GM12878 (cell line): ENCODE measurements around the gene L1CAM. TPM values are rescaled to one million over a fixed set of nuclear protein-coding genes. Genes with fewer than 3 reads are reported as not detected.

Experiments
- ATAC-seq: fragments of 200-7000 bp; cut with Tn5 transposase; 3 replicates; pipeline ENCODE4 v1.9.1; 2020; ENCODE audit warnings: mild to moderate bottlenecking, moderate library complexity
- BruUV-seq: library from RNA; stranded (reverse); fragments of 400-500 nt; replicated peaks from 2 replicates; lab custom pipeline; 2021; lab: Mats Ljungman, UMichigan
- CTCF ChIA-PET: fragments of 300-600 bp; sonication (Branson Sonifier 250); formaldehyde crosslinking; extraction: SDS; loops from one replicate; lab custom pipeline; 2021; ENCODE audit warnings: inconsistent platforms; lab: Yijun Ruan, JAX
- POLR2A ChIA-PET: fragments of 350-600 bp; formaldehyde crosslinking; extraction: SDS; loops from one replicate; lab custom pipeline; 2021; ENCODE audit warnings: inconsistent platforms; lab: Charles Lee
- RAD21 ChIA-PET: fragments of 300-600 bp; sonication (Branson Sonifier 250); formaldehyde crosslinking; loops from one replicate; lab custom pipeline; 2023; ENCODE audit warnings: antibody characterized with exemption; ENCODE audit not compliant: unreplicated experiment; lab: Charles Lee
- SMC1A ChIA-PET: fragments of 300-600 bp; sonication (Branson Sonifier 250); formaldehyde crosslinking; loops from one replicate; lab custom pipeline; 2023; ENCODE audit not compliant: unreplicated experiment, uncharacterized antibody; lab: Charles Lee
- DNase-seq: peaks from one replicate; pipeline ENCODE4 v3.0.0-alpha.2; 2011; ENCODE audit warnings: low read depth, low spot score
- FAIRE-seq: peaks from 3 replicates; lab custom pipeline; 2011; peaks lifted over from hg19 to GRCh38; lab: Jason Lieb, UNC
- H2AFZ ChIP-seq: 2 replicates; pipeline ENCODE4 v1.6.0; 2011; ENCODE audit warnings: low read depth, low read length, control low read depth; ENCODE audit not compliant: control insufficient read depth
- H3K27ac ChIP-seq: 2 replicates; pipeline ENCODE4 v1.5.1; 2011; ENCODE audit warnings: control low read depth; ENCODE audit not compliant: control insufficient read depth, insufficient read depth
- H3K27me3 ChIP-seq, 2 experiments: replicated peaks in 1 of 2; 2 replicates each; pipeline versions ENCODE4 v1.6.0 to v1.6.1; 2011; ENCODE audit warnings: low read length in 1 of 2; ENCODE audit not compliant: control insufficient read depth in 2 of 2, insufficient read depth in 2 of 2
- H3K36me3 ChIP-seq, 2 experiments: 2 replicates each; pipeline ENCODE4 v1.5.1; 2011; ENCODE audit warnings: low read length in 1 of 2; ENCODE audit not compliant: control insufficient read depth in 2 of 2, insufficient read depth in 2 of 2
- H3K4me1 ChIP-seq: 2 replicates; pipeline ENCODE4 v1.6.1; 2011; ENCODE audit warnings: mild to moderate bottlenecking, low read length, moderate library complexity, mixed read lengths; ENCODE audit not compliant: control insufficient read depth, insufficient read depth
- H3K4me2 ChIP-seq: 2 replicates; pipeline ENCODE4 v1.6.0; 2011; ENCODE audit warnings: control low read depth; ENCODE audit not compliant: control insufficient read depth, insufficient read depth
- H3K4me3 ChIP-seq: fragments of 200-600 bp; sonication (generic); 2 replicates; pipeline ENCODE4 v1.5.1; 2016
- H3K79me2 ChIP-seq: 2 replicates; pipeline ENCODE4 v1.6.0; 2011; ENCODE audit warnings: low read length; ENCODE audit not compliant: control insufficient read depth, insufficient read depth
- H3K9ac ChIP-seq: 2 replicates; pipeline ENCODE4 v1.8.0; 2011; ENCODE audit warnings: low read length, control low read depth, mixed read lengths; ENCODE audit not compliant: control insufficient read depth, insufficient read depth
- H3K9me3 ChIP-seq: replicated peaks from 3 replicates; pipeline ENCODE4 v1.5.1; 2011; ENCODE audit warnings: mild to moderate bottlenecking, low read length; ENCODE audit not compliant: control insufficient read depth, insufficient read depth
- H4K20me1 ChIP-seq: 2 replicates; pipeline ENCODE4 v1.6.0; 2011; ENCODE audit not compliant: control insufficient read depth, insufficient read depth
- CTCF ChIP-seq, 3 experiments: IDR thresholded peaks in 2 of 3; conservative IDR thresholded peaks in 1 of 3; 2 replicates each; pipeline ENCODE4 v1.5.1; 2011; ENCODE audit warnings: low read depth in 3 of 3, low read length in 3 of 3, mild to moderate bottlenecking in 3 of 3, control low read depth in 2 of 3, moderate library complexity in 2 of 3, inconsistent platforms in 1 of 3, mixed read lengths in 1 of 3; ENCODE audit not compliant: control insufficient read depth in 2 of 3, insufficient read depth in 1 of 3; ENCODE audit errors: extremely low read depth in 1 of 3
- KAT2A ChIP-seq: conservative IDR thresholded peaks from 2 replicates; pipeline ENCODE4 v1.6.1; 2011; ENCODE audit warnings: low read depth, low read length; ENCODE audit not compliant: control insufficient read depth
- PKNOX1 ChIP-seq: fragments of 450-650 bp; IDR thresholded peaks from 2 replicates; pipeline ENCODE4 v1.6.1; 2016; ENCODE audit warnings: mild to moderate bottlenecking
- SMC3 ChIP-seq: IDR thresholded peaks from 2 replicates; pipeline ENCODE4 v1.6.1; 2011; ENCODE audit warnings: low read length, improper control_type of control experiment, borderline replicate concordance
- WGBS: methylation state at CpG from one replicate; pipeline ENCODE4 v1.1.6; 2016; ENCODE audit warnings: low lambda C conversion rate; ENCODE audit not compliant: insufficient replicate concordance, insufficient coverage; ENCODE audit errors: missing lambda C conversion rate; 5-methylcytosine and 5-hydroxymethylcytosine counted together
- in situ Hi-C: fragments of 300-500 bp; cut with MboI; formaldehyde crosslinking; loops from 9 replicates; pipeline ENCODE4 v1.14.3; 2018; ENCODE audit warnings: mixed read lengths
- intact Hi-C: fragments of 100-400 bp; cut with micrococcal nuclease; formaldehyde crosslinking; loops from one replicate; pipeline ENCODE4 v1.14.2; 2022; ENCODE audit not compliant: unreplicated experiment
- polyA plus RNA-seq, 11 experiments: library from polyadenylated mRNA; depleted of rRNA in 4 of 11; unstranded in 6 of 11; stranded (reverse) in 5 of 11; fragments of >200 nt; fragmentation: Nextera tagmentation in 4 of 11; fragmentation: Illumina TruSeq in 1 of 11; extraction: Ambion mirVana in 4 of 11; extraction: Trizol in 1 of 11; gene quantifications; 1 replicate in 1 of 11; 2 replicates in 10 of 11; pipeline versions ENCODE4 v1.2.1 to v1.2.3, GENCODE V29; 2011 to 2016; ENCODE audit warnings: inconsistent platforms in 2 of 11, missing spikeins in 2 of 11, low read depth in 1 of 11
- total RNA-seq, 4 experiments: library from RNA; depleted of rRNA in 3 of 4; stranded (reverse); fragments of >200 nt in 3 of 4; fragmentation: Illumina TruSeq in 1 of 4; extraction: Trizol in 1 of 4; gene quantifications; 2 replicates each; pipeline versions ENCODE4 v1.2.1 to v1.2.3, GENCODE V29; 2013 to 2021

The L1CAM gene
- total and polyA plus RNA-seq, 10 of the 15 experiments (the other 5 are each of a cell fraction or from before 2014, with no cell fraction given), result 0.01 to 0.64 (median 0.09) TPM; not detected in 5

- SMC1A ChIA-PET, result no interaction called here
- TF ChIP-seq SMC3, result no peak
- TF ChIP-seq CTCF (IDR thresholded peaks at IDR 0.05 in 2 of 3, conservative IDR thresholded peaks at IDR 0.05 in 1 of 3; ENCODE audit: control insufficient read depth in 2 of 3, extremely low read depth in 1 of 3, insufficient read depth in 1 of 3, low read depth in 3 of 3, low read length in 3 of 3), result 0 out of 6 replicates have a peak, but pooled peaks of 1 of the 3 experiments have one; percentile 1
- TF ChIP-seq, all 136 proteins: peak for 1
- ATAC-seq (peak; percentile 38; the same call in 1 of the 3 replicates), FAIRE-seq (no peak), DNase-seq (no peak)
- no peaks in the 10 kb centered on the region for H3K36me3 ChIP-seq
- H4K20me1 ChIP-seq, result no peaks in the 10 kb centered on the region
- WGBS, result 23% methylated on average over 20 of the region's 21 CpGs
- H3K4me1 ChIP-seq, result no peaks in the 10 kb centered on the region
- in situ Hi-C loops, result no loop called here
- H3K9me3 ChIP-seq, result no peaks in the 10 kb centered on the region
- intact Hi-C loops, result no loop called here
- H2AFZ ChIP-seq, result no peak overlapping the region
- ChIA-PET RAD21 (no interaction called here), POLR2A (no interaction called here), CTCF (no interaction called here)
- no peak overlapping the region for H3K27ac ChIP-seq
- H3K4me3 ChIP-seq, result no peak overlapping the region
- BruUV-seq, result no TSS peak
- peaks cover 2% of the 10 kb centered on the region in 2 experiments; a peak in 2 of 4 replicates for H3K27me3 ChIP-seq
- no peak overlapping the region for H3K9ac ChIP-seq
- H3K79me2 ChIP-seq, result no peaks in the 10 kb centered on the region
- no peak overlapping the region for H3K4me2 ChIP-seq
Observed at GRCh38 chrX:153870791-153871360, 15.1 kb downstream of the L1CAM start.

GRCh38 chrX:153870288-153870690, 15.7 kb downstream of the L1CAM start:
- ATAC-seq, result no peak
- Histone ChIP-seq H3K4me2 (no peak overlapping the region), H3K4me3 (no peak overlapping the region), H3K4me1 (no peaks in the 10 kb centered on the region)
- ChIA-PET POLR2A (no interaction called here), SMC1A (no interaction called here)
- in situ Hi-C loops, result no loop called here
- TF ChIP-seq KAT2A (no peak), PKNOX1 (0 out of 2 replicates have a peak, but pooled peaks have one; percentile 15)
- TF ChIP-seq, all 136 proteins: peak for 1
- RAD21 ChIA-PET, result no interaction called here
- Histone ChIP-seq H3K36me3 (no peaks in the 10 kb centered on the region), H3K9me3 (no peaks in the 10 kb centered on the region), H3K27me3 (peaks cover 2% of the 10 kb centered on the region in 2 experiments; a peak in 2 of 4 replicates), H3K9ac (no peak overlapping the region), H4K20me1 (no peaks in the 10 kb centered on the region), H3K79me2 (no peaks in the 10 kb centered on the region), H3K27ac (no peak overlapping the region), H2AFZ (no peak overlapping the region)
- CTCF ChIA-PET, result no interaction called here
- 29% methylated on average over 11 of the region's 11 CpGs for WGBS
- intact Hi-C loops, result no loop called here
- no TSS peak for BruUV-seq
- DNase-seq (no peak), FAIRE-seq (no peak)
